GM12878 (cell line): ENCODE measurements around the gene ARID3B. TPM values are rescaled to one million over a fixed set of nuclear protein-coding genes. Genes with fewer than 3 reads are reported as not detected.
A peak's percentile ranks its signal among the peaks of the same experiment; 100 is the strongest.

Experiments
- ASH2L ChIP-seq: fragments of 300-600, 200-600 bp; sonication (generic); IDR thresholded peaks from 2 replicates; pipeline ENCODE4 v1.6.1; 2017; ENCODE audit warnings: low read depth, mild to moderate bottlenecking, borderline replicate concordance
- ATF7 ChIP-seq: fragments of 450-650 bp; IDR thresholded peaks from 2 replicates; pipeline ENCODE4 v1.6.1; 2016; ENCODE audit warnings: low read depth, mild to moderate bottlenecking
- EGR1 ChIP-seq, 2 experiments: IDR thresholded peaks; 1 replicate in 1 of 2; 2 replicates in 1 of 2; pipeline ENCODE4 v1.6.1; 2011 to 2012; ENCODE audit warnings: low read depth in 2 of 2, low read length in 2 of 2, borderline replicate concordance in 1 of 2, mild to moderate bottlenecking in 1 of 2, moderate library complexity in 1 of 2
- IRF4 ChIP-seq: IDR thresholded peaks from 2 replicates; pipeline ENCODE4 v1.6.1; 2011; ENCODE audit warnings: low read depth, low read length
- JUNB ChIP-seq: IDR thresholded peaks from 2 replicates; pipeline ENCODE4 v1.6.1; 2016; ENCODE audit warnings: antibody characterized with exemption, mild to moderate bottlenecking
- MTA2 ChIP-seq: fragments of 450-650 bp; IDR thresholded peaks from 2 replicates; pipeline ENCODE4 v1.6.1; 2016; ENCODE audit warnings: low read depth, mild to moderate bottlenecking, moderate library complexity
- NFYA ChIP-seq: IDR thresholded peaks from 2 replicates; pipeline ENCODE4 v1.6.1; 2011; ENCODE audit warnings: low read depth, mild to moderate bottlenecking, low read length, improper control_type of control experiment, borderline replicate concordance
- PBX3 ChIP-seq: IDR thresholded peaks from 2 replicates; pipeline ENCODE4 v1.6.1; 2011; ENCODE audit warnings: mild to moderate bottlenecking, low read depth, low read length, moderate library complexity; ENCODE audit not compliant: insufficient replicate concordance
- PKNOX1 ChIP-seq: fragments of 450-650 bp; IDR thresholded peaks from 2 replicates; pipeline ENCODE4 v1.6.1; 2016; ENCODE audit warnings: mild to moderate bottlenecking
- PRDM15 ChIP-seq: fragments of 450-650 bp; formaldehyde crosslinking; IDR thresholded peaks from 2 replicates; pipeline ENCODE4 v1.4.0; 2020; ENCODE audit warnings: mild to moderate bottlenecking, moderate library complexity
- RFX5 ChIP-seq: IDR thresholded peaks from 2 replicates; pipeline ENCODE4 v1.6.1; 2011; ENCODE audit warnings: low read depth, low read length, improper control_type of control experiment
- SMAD5 ChIP-seq: IDR thresholded peaks from 2 replicates; pipeline ENCODE4 v1.6.1; 2016; ENCODE audit warnings: antibody characterized with exemption, low read depth
- SUZ12 ChIP-seq: fragments of 200-600 bp; sonication (generic); IDR thresholded peaks from one replicate; pipeline ENCODE4 v1.6.1; 2018; ENCODE audit warnings: antibody characterized with exemption, mild to moderate bottlenecking; ENCODE audit not compliant: unreplicated experiment
- TAF1 ChIP-seq: IDR thresholded peaks from 2 replicates; pipeline ENCODE4 v1.6.1; 2011; ENCODE audit warnings: mild to moderate bottlenecking, low read depth, low read length, borderline replicate concordance
- USF1 ChIP-seq: IDR thresholded peaks from 2 replicates; pipeline ENCODE4 v1.6.1; 2011; ENCODE audit warnings: borderline replicate concordance, low read depth, mild to moderate bottlenecking, moderate library complexity, mixed read lengths, low read length; ENCODE audit not compliant: insufficient read depth; ENCODE audit errors: extremely low read length
- ZBTB4 ChIP-seq: fragments of 450-650 bp; formaldehyde crosslinking; IDR thresholded peaks from 2 replicates; pipeline ENCODE4 v1.4.0; 2022; ENCODE audit warnings: mild to moderate bottlenecking, moderate library complexity
- ZNF217 ChIP-seq: fragments of 450-650 bp; IDR thresholded peaks from 2 replicates; pipeline ENCODE4 v1.6.1; 2017; ENCODE audit warnings: antibody characterized with exemption, mild to moderate bottlenecking
- ZNF384 ChIP-seq: IDR thresholded peaks from 2 replicates; pipeline ENCODE4 v1.6.1; 2012; ENCODE audit warnings: low read depth, mild to moderate bottlenecking, low read length, improper control_type of control experiment, borderline replicate concordance
- ZZZ3 ChIP-seq: IDR thresholded peaks from 2 replicates; pipeline ENCODE4 v1.6.1; 2011; ENCODE audit warnings: low read depth; ENCODE audit not compliant: control insufficient read depth, insufficient read length
- polyA plus RNA-seq, 11 experiments: library from polyadenylated mRNA; depleted of rRNA in 4 of 11; unstranded in 6 of 11; stranded (reverse) in 5 of 11; fragments of >200 nt; fragmentation: Nextera tagmentation in 4 of 11; fragmentation: Illumina TruSeq in 1 of 11; extraction: Ambion mirVana in 4 of 11; extraction: Trizol in 1 of 11; gene quantifications; 1 replicate in 1 of 11; 2 replicates in 10 of 11; pipeline versions ENCODE4 v1.2.1 to v1.2.3, GENCODE V29; 2011 to 2016; ENCODE audit warnings: inconsistent platforms in 2 of 11, missing spikeins in 2 of 11, low read depth in 1 of 11
- total RNA-seq, 4 experiments: library from RNA; depleted of rRNA in 3 of 4; stranded (reverse); fragments of >200 nt in 3 of 4; fragmentation: Illumina TruSeq in 1 of 4; extraction: Trizol in 1 of 4; gene quantifications; 2 replicates each; pipeline versions ENCODE4 v1.2.1 to v1.2.3, GENCODE V29; 2013 to 2021

Gene ARID3B
- total and polyA plus RNA-seq, 10 of the 15 experiments (the other 5 are each of a cell fraction or from before 2014, with no cell fraction given) = 1.1 to 33.4 (median 24.0) TPM

- TF ChIP-seq ZNF384 (no peak), ZZZ3 (no peak), ATF7 (no peak), TAF1 (no peak), PKNOX1 (no peak), RFX5 (no peak), SMAD5 (no peak), IRF4 (0 out of 2 replicates have a peak, but pooled peaks have one; percentile 9), PBX3 (no peak), EGR1 (IDR thresholded peaks at IDR 0.05; ENCODE audit: borderline replicate concordance in 1 of 2, low read depth in 2 of 2, low read length in 2 of 2) (no peak), MTA2 (no peak), ZBTB4 (CRISPR knock-in tag) (no peak), NFYA (no peak), SUZ12 (no peak), JUNB (no peak), ZNF217 (no peak), PRDM15 (CRISPR knock-in tag) (no peak), USF1 (no peak), ASH2L (no peak)
Measured at GRCh38 chr15:74620636-74621545, 79.9 kb downstream of the ARID3B start (continued).
